HepG2 (cell line): ENCODE measurements around the gene TCF19. TPM values are rescaled to one million over a fixed set of nuclear protein-coding genes. Genes with fewer than 3 reads are reported as not detected.

Source experiments
- ARNTL ChIP-seq: sonication (generic); formaldehyde crosslinking; IDR thresholded peaks from 2 replicates; pipeline ENCODE4 v1.4.0; 2020; ENCODE audit warnings: mild to moderate bottlenecking, missing genetic modification reagents
- GATAD2A ChIP-seq: IDR thresholded peaks from 2 replicates; pipeline ENCODE4 v1.6.1; 2016
- HDAC2 ChIP-seq: sonication (generic); formaldehyde crosslinking; IDR thresholded peaks from 2 replicates; pipeline ENCODE4 v1.4.0; 2020; ENCODE audit warnings: missing genetic modification reagents
- HHEX ChIP-seq: IDR thresholded peaks from 2 replicates; pipeline ENCODE4 v1.6.1; 2016; ENCODE audit warnings: control low read depth
- JUND ChIP-seq: sonication (generic); formaldehyde crosslinking; IDR thresholded peaks from 2 replicates; pipeline ENCODE4 v1.8.0; 2022; ENCODE audit warnings: mild to moderate bottlenecking, missing genetic modification reagents
- KAT8 ChIP-seq: IDR thresholded peaks from 2 replicates; pipeline ENCODE4 v1.6.1; 2016; ENCODE audit warnings: missing genetic modification reagents, missing compliant biosample characterization
- KDM5A ChIP-seq: fragments of 200-600 bp; sonication (generic); IDR thresholded peaks from 2 replicates; pipeline ENCODE4 v1.7.0; 2018; ENCODE audit warnings: antibody characterized with exemption, mild to moderate bottlenecking, low read length, borderline replicate concordance
- MEIS2 ChIP-seq: sonication (generic); formaldehyde crosslinking; IDR thresholded peaks from 2 replicates; pipeline ENCODE4 v1.9.0; 2021; ENCODE audit warnings: mild to moderate bottlenecking, missing genetic modification reagents
- MIXL1 ChIP-seq: IDR thresholded peaks from 2 replicates; pipeline ENCODE4 v1.6.1; 2016
- NR2F1 ChIP-seq, 2 experiments: fragments of 450-650 bp in 1 of 2; formaldehyde crosslinking in 1 of 2; IDR thresholded peaks; 2 replicates each; pipeline versions ENCODE4 v1.5.0 to v1.6.1; 2016 to 2020; ENCODE audit warnings: mild to moderate bottlenecking in 1 of 2, missing compliant biosample characterization in 1 of 2, missing genetic modification reagents in 1 of 2, moderate library complexity in 1 of 2
- POLR2AphosphoS5 ChIP-seq: IDR thresholded peaks from 2 replicates; pipeline ENCODE4 v1.6.1; 2012; ENCODE audit warnings: low read depth, low read length
- SOX6 ChIP-seq, 2 experiments: fragments of 450-650 bp in 1 of 2; sonication (generic) in 1 of 2; formaldehyde crosslinking in 1 of 2; IDR thresholded peaks; 2 replicates each; pipeline versions ENCODE4 v1.4.0 to v1.6.1; 2017 to 2020; ENCODE audit warnings: antibody characterized with exemption in 1 of 2, mild to moderate bottlenecking in 1 of 2, missing genetic modification reagents in 1 of 2
- ZMAT3 ChIP-seq: sonication (generic); formaldehyde crosslinking; conservative IDR thresholded peaks from 2 replicates; pipeline ENCODE4 v1.7.0; 2021; ENCODE audit warnings: missing genetic modification reagents
- ZSCAN29 ChIP-seq: sonication (generic); formaldehyde crosslinking; conservative IDR thresholded peaks from 2 replicates; pipeline ENCODE4 v1.4.0; 2020; ENCODE audit warnings: mild to moderate bottlenecking, missing genetic modification reagents
- polyA plus RNA-seq, 8 experiments: library from polyadenylated mRNA; depleted of rRNA in 3 of 8; stranded (reverse) in 7 of 8; unstranded in 1 of 8; fragments of >200 nt; fragmentation: Illumina TruSeq in 4 of 8; extraction: Trizol in 4 of 8; gene quantifications; 2 replicates each; pipeline versions ENCODE4 v1.2.1 to v1.2.3, GENCODE V29; 2011 to 2016; ENCODE audit warnings: low read depth in 4 of 8, missing spikeins in 1 of 8, mixed read lengths in 1 of 8; ENCODE audit not compliant: insufficient read depth in 1 of 8
- total RNA-seq, 5 experiments: library from RNA; depleted of rRNA; stranded (reverse); fragments of >200 nt; fragmentation: Illumina TruSeq; extraction: Trizol; gene quantifications; 2 replicates each; pipeline ENCODE4 v1.2.3, GENCODE V29; 2016; ENCODE audit warnings: low read depth in 1 of 5
- TF ChIP-seq, protein P1 (sequence below): sonication (generic); formaldehyde crosslinking; conservative IDR thresholded peaks from 2 replicates; pipeline ENCODE4 v1.4.0; 2020; ENCODE audit warnings: missing genetic modification reagents
- TF ChIP-seq, protein P2 (sequence below): sonication (generic); formaldehyde crosslinking; IDR thresholded peaks from 2 replicates; pipeline ENCODE4 v1.4.0; 2020; ENCODE audit warnings: mild to moderate bottlenecking, missing genetic modification reagents, borderline replicate concordance
- TF ChIP-seq, protein P3 (sequence below): sonication (generic); formaldehyde crosslinking; IDR thresholded peaks from 2 replicates; pipeline ENCODE4 v1.4.0; 2020; ENCODE audit warnings: missing genetic modification reagents, low read depth, mild to moderate bottlenecking, borderline replicate concordance
- TF ChIP-seq, protein P4 (sequence below), 2 experiments: sonication (generic) in 1 of 2; formaldehyde crosslinking in 1 of 2; IDR thresholded peaks; 2 replicates each; pipeline versions ENCODE4 v1.4.0 to v1.6.1; 2016 to 2020; ENCODE audit warnings: borderline replicate concordance in 1 of 2, low read depth in 1 of 2, mild to moderate bottlenecking in 1 of 2, missing genetic modification reagents in 1 of 2

Gene TCF19
- total and polyA plus RNA-seq, 2 of the 13 experiments (the other 11 are each of a cell fraction or from before 2014, with no cell fraction given): 4.9 to 22.2 TPM

DNA sequence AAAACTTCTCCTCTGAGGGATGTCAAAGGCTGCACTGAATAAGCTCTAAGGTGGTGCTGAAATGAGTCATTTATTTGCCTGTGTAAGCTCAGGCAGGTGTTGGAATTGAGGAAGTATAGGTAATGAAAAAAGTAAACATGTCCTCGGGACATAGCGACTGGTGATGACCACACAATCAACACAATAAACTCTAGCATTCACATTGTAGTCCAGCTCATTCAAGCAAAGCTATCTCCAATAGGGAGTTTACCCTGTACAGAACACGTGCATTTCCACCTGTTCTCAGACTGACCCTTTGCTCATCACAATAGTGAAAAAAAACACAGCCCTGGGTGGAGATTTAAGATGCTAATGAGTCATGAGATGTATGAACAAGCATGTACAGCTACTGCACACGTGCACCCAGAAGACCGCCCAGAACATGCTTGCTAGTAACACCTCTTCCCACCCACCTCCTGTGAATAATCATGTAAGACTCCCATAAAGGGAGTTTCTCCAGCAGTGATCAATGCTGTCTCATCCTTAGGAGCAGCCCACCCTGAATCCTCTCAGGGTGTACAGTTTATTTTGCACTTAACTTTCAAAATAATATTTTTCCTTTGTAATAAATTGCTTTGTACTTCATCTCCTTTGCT is 45.1 kb downstream of the TCF19 start (continued):
- TF ChIP-seq, protein P1, sequence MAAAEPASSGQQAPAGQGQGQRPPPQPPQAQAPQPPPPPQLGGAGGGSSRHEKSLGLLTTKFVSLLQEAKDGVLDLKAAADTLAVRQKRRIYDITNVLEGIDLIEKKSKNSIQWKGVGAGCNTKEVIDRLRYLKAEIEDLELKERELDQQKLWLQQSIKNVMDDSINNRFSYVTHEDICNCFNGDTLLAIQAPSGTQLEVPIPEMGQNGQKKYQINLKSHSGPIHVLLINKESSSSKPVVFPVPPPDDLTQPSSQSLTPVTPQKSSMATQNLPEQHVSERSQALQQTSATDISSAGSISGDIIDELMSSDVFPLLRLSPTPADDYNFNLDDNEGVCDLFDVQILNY: no peak
- TF ChIP-seq ZMAT3 (CRISPR knock-in tag) (no peak), POLR2AphosphoS5 (peak; percentile 22; the same call in 1 of the 2 replicates), NR2F1 (CRISPR knock-in tag; IDR thresholded peaks at IDR 0.05) (peak in 1 of 2 experiments; percentile 60; a peak in 1 of 4 replicates), JUND (CRISPR knock-in tag) (peak; percentile 78), KDM5A (no peak), MIXL1 (CRISPR knock-in tag) (peak; percentile 88), SOX6 (IDR thresholded peaks at IDR 0.05) (no peak), SOX6 (CRISPR knock-in tag; IDR thresholded peaks at IDR 0.05) (peak; percentile 27; the same call in 1 of the 2 replicates), HDAC2 (CRISPR knock-in tag) (0 out of 2 replicates have a peak, but pooled peaks have one; percentile 13), MEIS2 (CRISPR knock-in tag) (no peak), GATAD2A (CRISPR knock-in tag) (peak; percentile 22; the same call in 1 of the 2 replicates), ARNTL (CRISPR knock-in tag) (peak; percentile 47; the same call in 1 of the 2 replicates), HHEX (CRISPR knock-in tag) (0 out of 2 replicates have a peak, but pooled peaks have one; percentile 67), ZSCAN29 (peak; percentile 81; the same call in 1 of the 2 replicates), KAT8 (CRISPR knock-in tag) (peak; percentile 10; the same call in 1 of the 2 replicates)
- TF ChIP-seq, protein P2, sequence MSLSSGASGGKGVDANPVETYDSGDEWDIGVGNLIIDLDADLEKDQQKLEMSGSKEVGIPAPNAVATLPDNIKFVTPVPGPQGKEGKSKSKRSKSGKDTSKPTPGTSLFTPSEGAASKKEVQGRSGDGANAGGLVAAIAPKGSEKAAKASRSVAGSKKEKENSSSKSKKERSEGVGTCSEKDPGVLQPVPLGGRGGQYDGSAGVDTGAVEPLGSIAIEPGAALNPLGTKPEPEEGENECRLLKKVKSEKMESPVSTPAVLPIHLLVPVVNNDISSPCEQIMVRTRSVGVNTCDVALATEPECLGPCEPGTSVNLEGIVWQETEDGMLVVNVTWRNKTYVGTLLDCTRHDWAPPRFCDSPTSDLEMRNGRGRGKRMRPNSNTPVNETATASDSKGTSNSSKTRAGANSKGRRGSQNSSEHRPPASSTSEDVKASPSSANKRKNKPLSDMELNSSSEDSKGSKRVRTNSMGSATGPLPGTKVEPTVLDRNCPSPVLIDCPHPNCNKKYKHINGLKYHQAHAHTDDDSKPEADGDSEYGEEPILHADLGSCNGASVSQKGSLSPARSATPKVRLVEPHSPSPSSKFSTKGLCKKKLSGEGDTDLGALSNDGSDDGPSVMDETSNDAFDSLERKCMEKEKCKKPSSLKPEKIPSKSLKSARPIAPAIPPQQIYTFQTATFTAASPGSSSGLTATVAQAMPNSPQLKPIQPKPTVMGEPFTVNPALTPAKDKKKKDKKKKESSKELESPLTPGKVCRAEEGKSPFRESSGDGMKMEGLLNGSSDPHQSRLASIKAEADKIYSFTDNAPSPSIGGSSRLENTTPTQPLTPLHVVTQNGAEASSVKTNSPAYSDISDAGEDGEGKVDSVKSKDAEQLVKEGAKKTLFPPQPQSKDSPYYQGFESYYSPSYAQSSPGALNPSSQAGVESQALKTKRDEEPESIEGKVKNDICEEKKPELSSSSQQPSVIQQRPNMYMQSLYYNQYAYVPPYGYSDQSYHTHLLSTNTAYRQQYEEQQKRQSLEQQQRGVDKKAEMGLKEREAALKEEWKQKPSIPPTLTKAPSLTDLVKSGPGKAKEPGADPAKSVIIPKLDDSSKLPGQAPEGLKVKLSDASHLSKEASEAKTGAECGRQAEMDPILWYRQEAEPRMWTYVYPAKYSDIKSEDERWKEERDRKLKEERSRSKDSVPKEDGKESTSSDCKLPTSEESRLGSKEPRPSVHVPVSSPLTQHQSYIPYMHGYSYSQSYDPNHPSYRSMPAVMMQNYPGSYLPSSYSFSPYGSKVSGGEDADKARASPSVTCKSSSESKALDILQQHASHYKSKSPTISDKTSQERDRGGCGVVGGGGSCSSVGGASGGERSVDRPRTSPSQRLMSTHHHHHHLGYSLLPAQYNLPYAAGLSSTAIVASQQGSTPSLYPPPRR (CRISPR knock-in tag): peak; percentile 80; the same call in 1 of the 2 replicates
- TF ChIP-seq, protein P3, sequence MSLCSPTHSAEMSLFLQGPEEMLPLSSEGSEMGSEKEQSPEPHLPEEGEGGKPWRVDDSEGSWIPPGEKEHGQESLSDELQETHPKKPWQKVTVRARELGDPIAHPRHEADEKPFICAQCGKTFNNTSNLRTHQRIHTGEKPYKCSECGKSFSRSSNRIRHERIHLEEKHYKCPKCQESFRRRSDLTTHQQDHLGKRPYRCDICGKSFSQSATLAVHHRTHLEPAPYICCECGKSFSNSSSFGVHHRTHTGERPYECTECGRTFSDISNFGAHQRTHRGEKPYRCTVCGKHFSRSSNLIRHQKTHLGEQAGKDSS (CRISPR knock-in tag): 0 out of 2 replicates have a peak, but pooled peaks have one; percentile 30
- TF ChIP-seq, protein P4, sequence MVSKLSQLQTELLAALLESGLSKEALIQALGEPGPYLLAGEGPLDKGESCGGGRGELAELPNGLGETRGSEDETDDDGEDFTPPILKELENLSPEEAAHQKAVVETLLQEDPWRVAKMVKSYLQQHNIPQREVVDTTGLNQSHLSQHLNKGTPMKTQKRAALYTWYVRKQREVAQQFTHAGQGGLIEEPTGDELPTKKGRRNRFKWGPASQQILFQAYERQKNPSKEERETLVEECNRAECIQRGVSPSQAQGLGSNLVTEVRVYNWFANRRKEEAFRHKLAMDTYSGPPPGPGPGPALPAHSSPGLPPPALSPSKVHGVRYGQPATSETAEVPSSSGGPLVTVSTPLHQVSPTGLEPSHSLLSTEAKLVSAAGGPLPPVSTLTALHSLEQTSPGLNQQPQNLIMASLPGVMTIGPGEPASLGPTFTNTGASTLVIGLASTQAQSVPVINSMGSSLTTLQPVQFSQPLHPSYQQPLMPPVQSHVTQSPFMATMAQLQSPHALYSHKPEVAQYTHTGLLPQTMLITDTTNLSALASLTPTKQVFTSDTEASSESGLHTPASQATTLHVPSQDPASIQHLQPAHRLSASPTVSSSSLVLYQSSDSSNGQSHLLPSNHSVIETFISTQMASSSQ (IDR thresholded peaks at IDR 0.05; ENCODE audit: low read depth): 0 out of 2 replicates have a peak, but pooled peaks have one; percentile 19
- TF ChIP-seq, protein P4 (CRISPR knock-in tag; IDR thresholded peaks at IDR 0.05; ENCODE audit: borderline replicate concordance): no peak; the same call in 1 of the 2 replicates
